Loucy (cell line): Measurements from ENCODE around the gene BACH2.

Experiments
- CTCF ChIP-seq: fragments of 200-600 bp; sonication (generic); conservative IDR thresholded peaks from 2 replicates; pipeline ENCODE4 v1.5.1; 2014; ENCODE audit warnings: mild to moderate bottlenecking, antibody characterized with exemption, low read length
- EZH2phosphoT487 ChIP-seq: fragments of 200-600 bp; IDR thresholded peaks from 2 replicates; pipeline ENCODE4 v1.6.1; 2018; ENCODE audit warnings: antibody characterized with exemption, mild to moderate bottlenecking, moderate library complexity, borderline replicate concordance

GRCh38 chr6:90291565-90291964 is 5.1 kb downstream of the BACH2 start:
- no peak for TF ChIP-seq CTCF
- no peak for TF ChIP-seq EZH2phosphoT487
